Endothelial cell of umbilical vein (primary cell): ENCODE results near the gene SLC7A6OS. TPM values are rescaled to one million over a fixed set of nuclear protein-coding genes. Genes with fewer than 3 reads are reported as not detected.

Source experiments
- BruUV-seq: library from RNA; stranded (reverse); fragments of 400-500 nt; replicated peaks from 2 replicates; lab custom pipeline; 2021; lab: Mats Ljungman, UMichigan
- CTCF ChIA-PET: fragments of 300-600, 350-600 bp; sonication (Branson Sonifier 250); formaldehyde crosslinking; loops from one replicate; lab custom pipeline; 2021; ENCODE audit warnings: antibody characterized with exemption, inconsistent platforms; lab: Charles Lee
- POLR2A ChIA-PET: fragments of 300-600, 350-600 bp; sonication (Branson Sonifier 250); formaldehyde crosslinking; loops from one replicate; lab custom pipeline; 2021; ENCODE audit warnings: antibody characterized with exemption, inconsistent platforms; lab: Charles Lee
- DNase-seq: peaks from one replicate; pipeline ENCODE4 v3.0.0-alpha.2; 2011; ENCODE audit warnings: low read depth, low spot score
- FAIRE-seq: peaks from 2 replicates; lab custom pipeline; 2011; peaks lifted over from hg19 to GRCh38; lab: Jason Lieb, UNC
- H2AFZ ChIP-seq: 2 replicates; pipeline ENCODE4 v1.6.0; 2012; ENCODE audit warnings: low read depth, low read length, control low read depth, inconsistent platforms
- H3K27ac ChIP-seq: 2 replicates; pipeline ENCODE4 v1.5.1; 2011; ENCODE audit warnings: low read depth, mild to moderate bottlenecking, control low read depth, low read length, moderate library complexity; ENCODE audit not compliant: insufficient read depth
- H3K27me3 ChIP-seq, 2 experiments: 2 replicates each; pipeline versions ENCODE4 v1.6.0 to v1.6.1; 2011; ENCODE audit warnings: low read length in 2 of 2, mixed read lengths in 1 of 2; ENCODE audit not compliant: control insufficient read depth in 2 of 2, insufficient read depth in 2 of 2
- H3K36me3 ChIP-seq, 2 experiments: 2 replicates in 1 of 2; 3 replicates in 1 of 2; pipeline ENCODE4 v1.5.1; 2011; ENCODE audit warnings: low read length in 2 of 2, mild to moderate bottlenecking in 1 of 2, moderate library complexity in 1 of 2; ENCODE audit not compliant: control insufficient read depth in 2 of 2, insufficient read depth in 2 of 2; ENCODE audit errors: extremely low read depth in 1 of 2
- H3K4me1 ChIP-seq: 3 replicates; pipeline ENCODE4 v1.5.1; 2011; ENCODE audit warnings: mild to moderate bottlenecking, low read length; ENCODE audit not compliant: control insufficient read depth, insufficient read depth; ENCODE audit errors: extremely low read depth
- H3K4me2 ChIP-seq: 2 replicates; pipeline ENCODE4 v1.6.1; 2011; ENCODE audit warnings: low read length, control low read depth, mixed read lengths; ENCODE audit not compliant: insufficient read depth
- H3K4me3 ChIP-seq, 3 experiments: fragments of 200-600 bp in 1 of 3; sonication (generic), shearing (Covaris generic) in 1 of 3; replicated peaks in 1 of 3; 2 replicates each; pipeline ENCODE4 v1.5.1; 2011 to 2016; ENCODE audit warnings: control low read depth in 3 of 3, low read length in 3 of 3, mild to moderate bottlenecking in 2 of 3, inconsistent platforms in 1 of 3, low read depth in 1 of 3, moderate library complexity in 1 of 3; ENCODE audit not compliant: insufficient read depth in 1 of 3
- H3K79me2 ChIP-seq: 2 replicates; pipeline ENCODE4 v1.6.0; 2012; ENCODE audit warnings: low read length, inconsistent platforms; ENCODE audit not compliant: control insufficient read depth, insufficient read depth
- H3K9ac ChIP-seq: replicated peaks from 2 replicates; pipeline ENCODE3; 2011; ENCODE audit warnings: low read length, control low read depth; ENCODE audit not compliant: insufficient read depth; ENCODE audit errors: extremely low read depth
- H3K9me1 ChIP-seq: replicated peaks from 3 replicates; pipeline ENCODE4 v1.6.0; 2011; ENCODE audit warnings: mild to moderate bottlenecking, low read length; ENCODE audit not compliant: control insufficient read depth, insufficient read depth; ENCODE audit errors: extremely low read depth
- H3K9me3 ChIP-seq: replicated peaks from 2 replicates; pipeline ENCODE4 v1.5.1; 2012; ENCODE audit warnings: low read length, inconsistent platforms; ENCODE audit not compliant: control insufficient read depth, insufficient read depth
- H4K20me1 ChIP-seq: replicated peaks from 2 replicates; pipeline ENCODE3; 2011; ENCODE audit warnings: mild to moderate bottlenecking, low read length; ENCODE audit not compliant: control insufficient read depth, insufficient read depth; ENCODE audit errors: extremely low read depth
- EZH2 ChIP-seq: IDR thresholded peaks from 2 replicates; pipeline ENCODE4 v1.6.1; 2012; ENCODE audit warnings: borderline replicate concordance, low read depth, mild to moderate bottlenecking, moderate library complexity, low read length, inconsistent platforms; ENCODE audit not compliant: severe bottlenecking
- FOS ChIP-seq: IDR thresholded peaks from 2 replicates; pipeline ENCODE4 v1.6.1; 2011; ENCODE audit warnings: mild to moderate bottlenecking, low read length, moderate library complexity, borderline replicate concordance; ENCODE audit not compliant: insufficient read depth
- GATA2 ChIP-seq: IDR thresholded peaks from 2 replicates; pipeline ENCODE4 v1.7.0; 2011; ENCODE audit warnings: low read depth, mild to moderate bottlenecking, moderate library complexity, mixed read lengths, low read length; ENCODE audit not compliant: insufficient read length, insufficient read depth
- JUN ChIP-seq: IDR thresholded peaks from 2 replicates; pipeline ENCODE4 v1.6.1; 2011; ENCODE audit warnings: borderline replicate concordance, low read depth; ENCODE audit not compliant: insufficient read length, insufficient read depth
- MAX ChIP-seq: IDR thresholded peaks from 2 replicates; pipeline ENCODE4 v1.6.1; 2011; ENCODE audit not compliant: insufficient read depth, insufficient read length
- MYC ChIP-seq: IDR thresholded peaks from one replicate; pipeline ENCODE4 v1.6.1; 2011; ENCODE audit warnings: mild to moderate bottlenecking, low read depth, low read length
- POLR2A ChIP-seq: IDR thresholded peaks from 2 replicates; pipeline ENCODE4 v1.6.1; 2012; ENCODE audit warnings: low read depth, mild to moderate bottlenecking, control low read depth, low read length
- POLR2AphosphoS5 ChIP-seq: IDR thresholded peaks from 2 replicates; pipeline ENCODE4 v1.6.1; 2012; ENCODE audit warnings: low read depth, mild to moderate bottlenecking, control low read depth, low read length, moderate library complexity; ENCODE audit not compliant: insufficient read depth
- dilution Hi-C: fragments of 300-500 bp; cut with MboI; formaldehyde crosslinking; loops from one replicate; pipeline ENCODE4 v1.15.0; 2019; ENCODE audit warnings: low sequenced_read_pairs; ENCODE audit not compliant: extremely low pct_ligation_motif_present
- intact Hi-C: fragments of 100-400 bp; cut with micrococcal nuclease; formaldehyde crosslinking; loops from one replicate; pipeline ENCODE4 v1.10.0; 2022
- polyA plus RNA-seq, 4 experiments: library from polyadenylated mRNA; depleted of rRNA in 3 of 4; stranded (reverse) in 3 of 4; unstranded in 1 of 4; fragments of >200 nt; gene quantifications; 2 replicates each; pipeline versions ENCODE4 v1.2.1 to v1.2.3, GENCODE V29; 2011 to 2012; ENCODE audit warnings: missing spikeins in 1 of 4
- total RNA-seq: library from RNA; stranded (reverse); gene quantifications from 2 replicates; pipeline ENCODE4 v1.2.3, GENCODE V29; 2021
- TF ChIP-seq, protein P1 (sequence below), 2 donors: IDR thresholded peaks; 1 replicate in 1 of 2; 2 replicates in 1 of 2; pipeline ENCODE4 v1.5.1; 2011; ENCODE audit warnings: low read length in 2 of 2, mild to moderate bottlenecking in 2 of 2, moderate library complexity in 2 of 2, control low read depth in 1 of 2, inconsistent platforms in 1 of 2, low read depth in 1 of 2; ENCODE audit not compliant: insufficient read depth in 1 of 2; ENCODE audit errors: extremely low read depth in 1 of 2

Gene SLC7A6OS
- total and polyA plus RNA-seq, 2 donors (not counting 3 experiments of a cell fraction or from before 2014, with no cell fraction given), result 8.3 to 22.9 TPM

- Histone ChIP-seq H3K27ac (no peak overlapping the region), H3K27me3 (no peaks in the 10 kb centered on the region), H3K4me1 (peaks cover 5% of the 10 kb centered on the region), H3K9me1 (no peaks in the 10 kb centered on the region), H3K4me2 (no peak overlapping the region), H4K20me1 (no peaks in the 10 kb centered on the region), H3K9me3 (no peaks in the 10 kb centered on the region), H3K9ac (no peak overlapping the region), H3K36me3 (peaks cover 4 to 7% of the 10 kb centered on the region in 2 experiments), H3K4me3 (no peak overlapping the region), H2AFZ (no peak overlapping the region), H3K79me2 (peaks cover 37% of the 10 kb centered on the region)
- POLR2A ChIA-PET, result no interaction called here
- CTCF ChIA-PET, result interaction anchor here (0.7 to 1.6 kb wide), 3 partner anchors 9 to 16 kb away, joined by 4 to 9 read pairs (median 4); partner anchors contain the start of gene SLC7A6
- DNase-seq, result no peak
- no peak for FAIRE-seq
- dilution Hi-C loops (no loop called here), intact Hi-C loops (no loop called here)
- BruUV-seq, result no TSS peak
- no peak for TF ChIP-seq GATA2
- no peak for TF ChIP-seq POLR2A
- no peak for TF ChIP-seq POLR2AphosphoS5
- TF ChIP-seq, protein P1, sequence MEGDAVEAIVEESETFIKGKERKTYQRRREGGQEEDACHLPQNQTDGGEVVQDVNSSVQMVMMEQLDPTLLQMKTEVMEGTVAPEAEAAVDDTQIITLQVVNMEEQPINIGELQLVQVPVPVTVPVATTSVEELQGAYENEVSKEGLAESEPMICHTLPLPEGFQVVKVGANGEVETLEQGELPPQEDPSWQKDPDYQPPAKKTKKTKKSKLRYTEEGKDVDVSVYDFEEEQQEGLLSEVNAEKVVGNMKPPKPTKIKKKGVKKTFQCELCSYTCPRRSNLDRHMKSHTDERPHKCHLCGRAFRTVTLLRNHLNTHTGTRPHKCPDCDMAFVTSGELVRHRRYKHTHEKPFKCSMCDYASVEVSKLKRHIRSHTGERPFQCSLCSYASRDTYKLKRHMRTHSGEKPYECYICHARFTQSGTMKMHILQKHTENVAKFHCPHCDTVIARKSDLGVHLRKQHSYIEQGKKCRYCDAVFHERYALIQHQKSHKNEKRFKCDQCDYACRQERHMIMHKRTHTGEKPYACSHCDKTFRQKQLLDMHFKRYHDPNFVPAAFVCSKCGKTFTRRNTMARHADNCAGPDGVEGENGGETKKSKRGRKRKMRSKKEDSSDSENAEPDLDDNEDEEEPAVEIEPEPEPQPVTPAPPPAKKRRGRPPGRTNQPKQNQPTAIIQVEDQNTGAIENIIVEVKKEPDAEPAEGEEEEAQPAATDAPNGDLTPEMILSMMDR (IDR thresholded peaks at IDR 0.05; ENCODE audit: extremely low read depth in 1 of 2, insufficient read depth in 1 of 2, low read depth in 1 of 2, low read length in 2 of 2), result no peak
- TF ChIP-seq JUN, result no peak
- no peak for TF ChIP-seq EZH2
- TF ChIP-seq FOS, result no peak
- TF ChIP-seq MYC, result no peak
- no peak for TF ChIP-seq MAX
Observed at GRCh38 chr16:68279726-68280558, 30.8 kb downstream of the SLC7A6OS start.
